ENCODE results near the gene FGF1.

GRCh38 chr5:142617416-142618129 is 68.3 kb downstream of the FGF1 start:
- TF ChIP-seq, protein P1, sequence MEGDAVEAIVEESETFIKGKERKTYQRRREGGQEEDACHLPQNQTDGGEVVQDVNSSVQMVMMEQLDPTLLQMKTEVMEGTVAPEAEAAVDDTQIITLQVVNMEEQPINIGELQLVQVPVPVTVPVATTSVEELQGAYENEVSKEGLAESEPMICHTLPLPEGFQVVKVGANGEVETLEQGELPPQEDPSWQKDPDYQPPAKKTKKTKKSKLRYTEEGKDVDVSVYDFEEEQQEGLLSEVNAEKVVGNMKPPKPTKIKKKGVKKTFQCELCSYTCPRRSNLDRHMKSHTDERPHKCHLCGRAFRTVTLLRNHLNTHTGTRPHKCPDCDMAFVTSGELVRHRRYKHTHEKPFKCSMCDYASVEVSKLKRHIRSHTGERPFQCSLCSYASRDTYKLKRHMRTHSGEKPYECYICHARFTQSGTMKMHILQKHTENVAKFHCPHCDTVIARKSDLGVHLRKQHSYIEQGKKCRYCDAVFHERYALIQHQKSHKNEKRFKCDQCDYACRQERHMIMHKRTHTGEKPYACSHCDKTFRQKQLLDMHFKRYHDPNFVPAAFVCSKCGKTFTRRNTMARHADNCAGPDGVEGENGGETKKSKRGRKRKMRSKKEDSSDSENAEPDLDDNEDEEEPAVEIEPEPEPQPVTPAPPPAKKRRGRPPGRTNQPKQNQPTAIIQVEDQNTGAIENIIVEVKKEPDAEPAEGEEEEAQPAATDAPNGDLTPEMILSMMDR (IDR thresholded peaks at IDR 0.05) = no peak
- TF ChIP-seq POLR2A (IDR thresholded peaks at IDR 0.05) = no peak
